Adipocyte (in vitro differentiated cells): ENCODE results near the gene NAGLU.

Experiments used
- DNase-seq: peaks from one replicate; pipeline ENCODE4 v3.0.0-alpha.2; 2015; ENCODE audit warnings: low read depth
- H3K27me3 ChIP-seq: replicated peaks from 2 replicates; pipeline ENCODE4 v1.7.0; 2013; ENCODE audit warnings: mild to moderate bottlenecking, low read length, moderate library complexity; ENCODE audit not compliant: control insufficient read depth, insufficient read depth
- H3K36me3 ChIP-seq: 2 replicates; pipeline ENCODE4 v1.7.0; 2013; ENCODE audit warnings: low read length, mild to moderate bottlenecking, moderate library complexity; ENCODE audit not compliant: control insufficient read depth, insufficient read depth, severe bottlenecking
- H3K4me1 ChIP-seq: 2 replicates; pipeline ENCODE4 v1.7.0; 2013; ENCODE audit warnings: mild to moderate bottlenecking, low read length, moderate library complexity; ENCODE audit not compliant: control insufficient read depth, insufficient read depth
- H3K4me3 ChIP-seq: 2 replicates; pipeline ENCODE4 v1.7.0; 2013; ENCODE audit warnings: mild to moderate bottlenecking, low read length, moderate library complexity
- H3K9ac ChIP-seq: 2 replicates; pipeline ENCODE4 v1.7.0; 2013; ENCODE audit warnings: mild to moderate bottlenecking, low read length, moderate library complexity
- H3K9me3 ChIP-seq: 2 replicates; pipeline ENCODE4 v1.7.0; 2013; ENCODE audit warnings: mild to moderate bottlenecking, low read length, moderate library complexity; ENCODE audit not compliant: control insufficient read depth

The NAGLU gene

GRCh38 chr17:42585353-42585752 lies 49.3 kb downstream of the NAGLU start:
- peak overlapping the region; percentile 48 for H3K4me3 ChIP-seq
- H3K9ac ChIP-seq: peak overlapping the region; percentile 70
- no peaks in the 10 kb centered on the region for H3K27me3 ChIP-seq
- H3K4me1 ChIP-seq: peaks cover 35% of the 10 kb centered on the region
- peak; percentile 9 for DNase-seq
- H3K9me3 ChIP-seq: no peaks in the 10 kb centered on the region
- H3K36me3 ChIP-seq: peaks cover 96% of the 10 kb centered on the region

- Histone ChIP-seq H3K27me3 (no peaks in the 10 kb centered on the region), H3K4me3 (no peak overlapping the region), H3K9ac (no peak overlapping the region), H3K4me1 (peaks cover 35% of the 10 kb centered on the region), H3K9me3 (no peaks in the 10 kb centered on the region), H3K36me3 (peaks cover 95% of the 10 kb centered on the region)
- no peak for DNase-seq
Observed at GRCh38 chr17:42586514-42587230, 50.6 kb downstream of the NAGLU start.

GRCh38 chr17:42590886-42591285 lies 54.8 kb downstream of the NAGLU start:
- H3K9ac ChIP-seq: no peak overlapping the region
- no peaks in the 10 kb centered on the region for H3K9me3 ChIP-seq
- H3K27me3 ChIP-seq: no peaks in the 10 kb centered on the region
- peaks cover 60% of the 10 kb centered on the region for H3K36me3 ChIP-seq
- peaks cover 19% of the 10 kb centered on the region for H3K4me1 ChIP-seq
- no peak overlapping the region for H3K4me3 ChIP-seq
- DNase-seq: no peak

GRCh38 chr17:42591411-42591810 lies 55.4 kb downstream of the NAGLU start:
- Histone ChIP-seq H3K4me3 (no peak overlapping the region), H3K4me1 (peaks cover 14% of the 10 kb centered on the region), H3K27me3 (no peaks in the 10 kb centered on the region), H3K9me3 (no peaks in the 10 kb centered on the region), H3K36me3 (peaks cover 56% of the 10 kb centered on the region), H3K9ac (no peak overlapping the region)
- DNase-seq: no peak
